ENCODE results near the gene GNAZ.

GNAZ gene

DNA sequence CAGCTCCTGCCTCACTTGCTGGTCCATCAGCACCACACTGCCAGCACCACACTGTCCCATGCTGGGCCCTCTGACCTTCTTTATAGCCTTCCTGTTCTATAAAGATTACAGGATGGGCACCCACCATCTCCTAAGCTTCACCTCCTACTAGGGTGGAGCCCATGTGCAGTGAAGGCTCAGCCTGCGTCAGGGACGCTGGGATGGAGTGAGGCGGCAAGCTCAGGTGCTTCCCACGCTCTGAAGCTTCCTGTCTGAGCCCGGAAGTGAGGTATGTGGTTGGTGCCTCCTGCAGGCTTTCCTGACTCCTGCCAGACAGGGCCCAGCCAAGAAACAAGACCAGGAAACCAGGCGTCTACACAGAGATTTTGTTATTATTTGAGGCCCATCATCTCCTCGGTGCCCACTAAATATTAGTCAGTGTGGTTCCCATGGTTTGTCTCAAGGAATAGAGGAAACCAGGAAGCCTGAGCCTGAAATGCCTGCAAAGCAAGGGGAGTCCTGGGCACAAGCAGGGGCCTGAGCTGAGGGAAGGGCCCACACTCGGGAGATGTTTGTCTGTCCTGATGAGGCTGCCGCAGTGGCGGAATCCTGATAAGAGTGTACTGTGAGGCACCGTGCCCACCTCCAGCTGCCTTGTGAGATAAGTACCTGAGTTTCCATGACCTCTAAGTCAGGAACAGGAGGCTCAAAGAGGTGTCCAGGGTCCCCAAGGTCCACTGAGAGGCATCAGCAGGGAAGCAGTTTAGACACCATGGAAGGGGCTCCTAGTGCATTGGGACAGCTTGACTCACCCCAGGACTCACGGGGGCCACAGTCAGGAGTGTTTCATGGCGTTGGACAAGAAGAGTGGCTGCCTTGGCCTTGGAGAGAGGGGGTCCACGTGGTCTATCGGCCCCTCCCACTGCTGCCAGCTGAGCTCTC is 49.4 kb downstream of the GNAZ start:
- Histone ChIP-seq H4K20me1 (ENCODE audit: control insufficient read depth, insufficient read depth, low read depth, low read length) (no peaks in the 10 kb centered on the region), H3K27ac (ENCODE audit: low read depth, low read length) (no peak overlapping the region), H3K4me3 (ENCODE audit: low read length) (no peak overlapping the region)

DNA sequence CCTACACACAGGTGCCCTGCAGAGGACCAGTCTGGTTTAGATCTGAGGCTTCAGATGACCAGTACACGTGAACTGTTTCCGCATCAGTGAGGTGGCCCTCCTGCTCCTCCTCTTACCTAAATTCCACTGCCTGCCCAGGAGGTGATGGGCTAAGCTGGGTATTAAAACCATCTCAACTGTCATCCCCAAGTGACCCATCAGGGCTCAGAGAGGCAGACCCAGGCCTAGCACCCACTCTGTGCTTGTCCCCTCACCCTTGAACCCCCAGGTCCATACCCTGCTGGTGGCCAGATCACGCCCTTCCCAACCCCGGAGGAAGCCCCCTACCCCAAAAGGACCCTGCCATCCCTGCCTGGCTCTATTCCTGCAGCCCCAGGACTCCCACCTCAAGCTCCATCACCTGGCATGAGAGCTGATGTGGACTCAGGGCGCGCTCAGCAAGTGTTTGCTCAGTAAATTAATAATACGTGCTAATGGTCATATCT is 50.1 kb downstream of the GNAZ start:
- Histone ChIP-seq H3K27me3 (ENCODE audit: control insufficient read depth, low read length) (no peaks in the 10 kb centered on the region), H3K36me3 (ENCODE audit: control insufficient read depth, low read length) (no peaks in the 10 kb centered on the region), H3F3A (ENCODE audit: control insufficient read depth, insufficient read depth) (0 out of 2 replicates have a peak, but pooled peaks cover 2% of the 10 kb centered on the region), H3K79me2 (ENCODE audit: control insufficient read depth, low read length) (no peaks in the 10 kb centered on the region), H3K9me2 (replicated peaks; ENCODE audit: control insufficient read depth, low read length) (no peaks in the 10 kb centered on the region), H4K20me1 (ENCODE audit: control insufficient read depth, insufficient read depth, low read depth, low read length) (no peaks in the 10 kb centered on the region), H3K9me3 (ENCODE audit: control insufficient read depth, insufficient read depth, low read length) (no peaks in the 10 kb centered on the region), H3K4me2 (ENCODE audit: low read length) (no peak overlapping the region), H3K4me1 (ENCODE audit: control insufficient read depth, low read length) (peaks cover 15% of the 10 kb centered on the region), H3K4me3 (ENCODE audit: low read length) (no peak overlapping the region), H3K27ac (ENCODE audit: low read depth, low read length) (no peak overlapping the region)
- no peak for TF ChIP-seq EZH2phosphoT487 (IDR thresholded peaks at IDR 0.05; ENCODE audit: borderline replicate concordance, low read length)
- TF ChIP-seq, protein P1, sequence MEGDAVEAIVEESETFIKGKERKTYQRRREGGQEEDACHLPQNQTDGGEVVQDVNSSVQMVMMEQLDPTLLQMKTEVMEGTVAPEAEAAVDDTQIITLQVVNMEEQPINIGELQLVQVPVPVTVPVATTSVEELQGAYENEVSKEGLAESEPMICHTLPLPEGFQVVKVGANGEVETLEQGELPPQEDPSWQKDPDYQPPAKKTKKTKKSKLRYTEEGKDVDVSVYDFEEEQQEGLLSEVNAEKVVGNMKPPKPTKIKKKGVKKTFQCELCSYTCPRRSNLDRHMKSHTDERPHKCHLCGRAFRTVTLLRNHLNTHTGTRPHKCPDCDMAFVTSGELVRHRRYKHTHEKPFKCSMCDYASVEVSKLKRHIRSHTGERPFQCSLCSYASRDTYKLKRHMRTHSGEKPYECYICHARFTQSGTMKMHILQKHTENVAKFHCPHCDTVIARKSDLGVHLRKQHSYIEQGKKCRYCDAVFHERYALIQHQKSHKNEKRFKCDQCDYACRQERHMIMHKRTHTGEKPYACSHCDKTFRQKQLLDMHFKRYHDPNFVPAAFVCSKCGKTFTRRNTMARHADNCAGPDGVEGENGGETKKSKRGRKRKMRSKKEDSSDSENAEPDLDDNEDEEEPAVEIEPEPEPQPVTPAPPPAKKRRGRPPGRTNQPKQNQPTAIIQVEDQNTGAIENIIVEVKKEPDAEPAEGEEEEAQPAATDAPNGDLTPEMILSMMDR (IDR thresholded peaks at IDR 0.05; ENCODE audit: low read depth, low read length, poor library complexity, severe bottlenecking), result no peak

More for the DNA sequence above, 49.4 kb downstream of the GNAZ start:
- no peaks in the 10 kb centered on the region for H3K9me2 ChIP-seq (replicated peaks; ENCODE audit: control insufficient read depth, low read length)
- no peak overlapping the region for H3K4me2 ChIP-seq (ENCODE audit: low read length)
- no peaks in the 10 kb centered on the region for H3K36me3 ChIP-seq (ENCODE audit: control insufficient read depth, low read length)
- TF ChIP-seq, protein P1 (IDR thresholded peaks at IDR 0.05; ENCODE audit: low read depth, low read length, poor library complexity, severe bottlenecking), result no peak
- TF ChIP-seq EZH2phosphoT487 (IDR thresholded peaks at IDR 0.05; ENCODE audit: borderline replicate concordance, low read length), result no peak
- no peaks in the 10 kb centered on the region for H3K27me3 ChIP-seq (ENCODE audit: control insufficient read depth, low read length)
- peaks cover 15% of the 10 kb centered on the region for H3K4me1 ChIP-seq (ENCODE audit: control insufficient read depth, low read length)
- H3F3A ChIP-seq (ENCODE audit: control insufficient read depth, insufficient read depth), result 0 out of 2 replicates have a peak, but pooled peaks cover 2% of the 10 kb centered on the region
- H3K9me3 ChIP-seq (ENCODE audit: control insufficient read depth, insufficient read depth, low read length), result no peaks in the 10 kb centered on the region
- no peaks in the 10 kb centered on the region for H3K79me2 ChIP-seq (ENCODE audit: control insufficient read depth, low read length)

DNA sequence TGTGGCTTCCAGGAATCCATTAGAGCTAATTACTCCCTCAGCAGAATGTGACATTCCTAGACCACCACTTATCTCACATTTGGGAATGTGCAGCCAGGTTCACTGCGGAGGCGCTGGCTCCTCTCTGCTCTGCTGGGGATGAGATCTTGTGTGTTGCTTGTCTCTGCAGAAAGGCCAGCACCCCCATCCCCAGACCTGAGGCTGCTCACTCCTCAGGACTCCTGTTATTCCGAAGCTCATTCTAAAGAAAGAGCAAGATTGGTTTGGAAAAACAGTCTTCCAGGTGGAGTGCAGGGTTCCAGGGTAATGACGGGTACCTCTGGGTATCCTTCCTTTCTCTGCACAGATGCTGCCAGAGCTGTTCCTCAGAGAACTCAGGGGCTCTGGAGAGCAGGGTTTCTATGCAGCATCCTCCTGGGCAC is 50.7 kb downstream of the GNAZ start:
- Histone ChIP-seq H3K4me3 (ENCODE audit: low read length) (no peak overlapping the region), H4K20me1 (ENCODE audit: control insufficient read depth, insufficient read depth, low read depth, low read length) (no peaks in the 10 kb centered on the region), H3K4me2 (ENCODE audit: low read length) (no peak overlapping the region), H3F3A (ENCODE audit: control insufficient read depth, insufficient read depth) (0 out of 2 replicates have a peak, but pooled peaks cover 2% of the 10 kb centered on the region), H3K79me2 (ENCODE audit: control insufficient read depth, low read length) (no peaks in the 10 kb centered on the region), H3K36me3 (ENCODE audit: control insufficient read depth, low read length) (no peaks in the 10 kb centered on the region), H3K9me2 (replicated peaks; ENCODE audit: control insufficient read depth, low read length) (no peaks in the 10 kb centered on the region), H3K27me3 (ENCODE audit: control insufficient read depth, low read length) (no peaks in the 10 kb centered on the region), H3K4me1 (ENCODE audit: control insufficient read depth, low read length) (peaks cover 15% of the 10 kb centered on the region), H3K27ac (ENCODE audit: low read depth, low read length) (no peak overlapping the region), H3K9me3 (ENCODE audit: control insufficient read depth, insufficient read depth, low read length) (no peaks in the 10 kb centered on the region)
- no peak for TF ChIP-seq EZH2phosphoT487 (IDR thresholded peaks at IDR 0.05; ENCODE audit: borderline replicate concordance, low read length)
- TF ChIP-seq, protein P1 (IDR thresholded peaks at IDR 0.05; ENCODE audit: low read depth, low read length, poor library complexity, severe bottlenecking), result no peak
